Esophagus squamous epithelium (tissue), 5 donors: Measurements from ENCODE around the gene TMEM119. TPM values are rescaled to one million over a fixed set of nuclear protein-coding genes. Genes with fewer than 3 reads are reported as not detected.

Experiments used
- DNase-seq: peaks from one replicate; lab custom pipeline; 2025; lab: John Stamatoyannopoulos, UW
- H3K27ac ChIP-seq, 4 donors: fragments of 200-600 bp; sonication (generic); one replicate each; pipeline ENCODE4 v1.5.1; 2016 to 2019; ENCODE audit warnings: mild to moderate bottlenecking in 1 of 4
- H3K27me3 ChIP-seq, 4 donors: fragments of 200-600 bp; sonication (generic); 1 replicate in 3 of 4; 2 replicates in 1 of 4; pipeline versions ENCODE4 v1.5.1 to v1.6.0; 2017 to 2021; ENCODE audit warnings: antibody characterized with exemption in 1 of 4
- H3K36me3 ChIP-seq, 3 donors: fragments of 200-600 bp; sonication (generic); one replicate each; pipeline ENCODE4 v1.5.1; 2016 to 2019
- H3K4me1 ChIP-seq, 3 donors: fragments of 200-600 bp; sonication (generic); one replicate each; pipeline ENCODE4 v1.5.1; 2017 to 2019
- H3K4me3 ChIP-seq, 4 donors: fragments of 200-600 bp; sonication (generic); 1 replicate in 3 of 4; 2 replicates in 1 of 4; pipeline ENCODE4 v1.5.1; 2016 to 2019; ENCODE audit warnings: mild to moderate bottlenecking in 2 of 4, moderate library complexity in 1 of 4
- H3K9me3 ChIP-seq, 3 donors: fragments of 200-600 bp; sonication (generic); one replicate each; pipeline ENCODE4 v1.5.1; 2016 to 2019
- CTCF ChIP-seq, 6 experiments: fragments of 450-650 bp in 4 of 6; fragments of 200-600 bp in 2 of 6; sonication (generic) in 2 of 6; IDR thresholded peaks; one replicate each; pipeline ENCODE4 v1.5.1; 2016 to 2019; ENCODE audit warnings: antibody characterized with exemption in 6 of 6, mild to moderate bottlenecking in 4 of 6, moderate library complexity in 4 of 6
- POLR2A ChIP-seq, 4 donors: fragments of 450-650 bp; IDR thresholded peaks; one replicate each; pipeline ENCODE4 v1.6.1; 2017; ENCODE audit warnings: antibody characterized with exemption in 4 of 4, mild to moderate bottlenecking in 4 of 4, moderate library complexity in 3 of 4
- WGBS, 2 donors: methylation state at CpG; one replicate each; pipeline ENCODE4 v1.1.5; 2018; 5-methylcytosine and 5-hydroxymethylcytosine counted together
- intact Hi-C: fragments of 100-400 bp; cut with DNase I; formaldehyde crosslinking; loops from one replicate; pipeline ENCODE4 v1.15.0; 2022
- total RNA-seq, 4 donors: library from RNA; depleted of rRNA; stranded (reverse); fragments of >200 nt; gene quantifications; one replicate each; pipeline ENCODE4 v1.1.0, GENCODE V29; 2016
- donor health status: DM: yes; HTN: yes; CAD: no.

TMEM119 gene
- total RNA-seq, 4 donors from 2014 or later, result 0.08 to 4.8 (median 2.0) TPM

- Histone ChIP-seq H3K4me1 (peaks cover 1 to 21% (median 2%) of the 10 kb centered on the region in 3 donors), H3K27me3 (no peaks in the 10 kb centered on the region), H3K36me3 (peaks cover 0 to 44% (median 21%) of the 10 kb centered on the region in 3 donors), H3K9me3 (no peaks in the 10 kb centered on the region), H3K4me3 (no peak overlapping the region), H3K27ac (no peak overlapping the region)
- DNase-seq, result no peak
- WGBS, 2 donors, result 45 to 67% methylated on average over 1 to 3 of the region's 3 CpGs
- intact Hi-C loops, result loop anchor here (10.0 kb wide), 1 partner anchor 294 kb away; no protein-coding TSS in a partner anchor
- TF ChIP-seq CTCF (IDR thresholded peaks at IDR 0.05) (no peak), POLR2A (IDR thresholded peaks at IDR 0.05) (no peak)
Measured at GRCh38 chr12:108570743-108571608, 26.9 kb downstream of the TMEM119 start.

DNA sequence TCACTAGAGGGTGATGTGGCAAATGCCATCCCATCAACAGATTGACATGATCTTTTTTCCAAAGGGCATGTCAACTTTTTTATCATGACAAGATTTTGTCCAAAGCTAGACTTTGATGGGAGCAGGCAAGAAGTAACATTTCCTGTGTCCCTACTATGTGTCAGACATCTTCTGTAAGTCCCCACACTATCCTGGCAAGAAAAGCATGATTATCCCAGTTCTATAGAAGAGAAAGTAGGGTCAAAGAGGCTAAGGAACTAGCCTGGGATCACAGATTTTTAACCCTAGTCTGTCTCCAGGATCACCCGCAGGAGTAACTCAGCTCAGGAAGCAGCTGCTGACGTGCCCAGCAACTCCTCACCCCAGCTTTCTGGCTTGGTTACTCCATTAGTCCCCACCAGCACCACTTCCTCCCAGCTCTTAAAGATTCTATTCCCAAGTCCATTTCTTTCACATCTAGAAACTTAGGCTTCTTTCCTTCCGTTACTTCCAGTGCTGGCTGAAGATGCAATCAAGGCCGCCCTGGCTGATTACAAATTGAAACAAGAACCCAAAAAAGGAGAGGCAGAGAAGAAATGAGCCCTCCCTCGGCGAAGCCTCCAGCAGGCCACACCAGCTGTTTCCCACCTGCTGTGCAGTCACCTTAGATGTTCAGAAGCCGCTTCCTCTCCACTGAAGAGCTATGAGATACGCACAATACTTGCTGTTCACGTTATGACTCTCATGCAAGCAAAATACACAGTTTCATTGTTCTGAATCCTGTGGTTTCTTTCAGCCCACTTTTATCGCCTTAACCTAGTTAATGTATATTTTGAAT lies 29.3 kb downstream of the TMEM119 start:
- no peaks in the 10 kb centered on the region for H3K9me3 ChIP-seq
- TF ChIP-seq POLR2A (IDR thresholded peaks at IDR 0.05) (no peak), CTCF (IDR thresholded peaks at IDR 0.05) (no peak)
- WGBS, 2 donors, result 76 to 85% methylated on average over 7 to 10 of the region's 10 CpGs
- no peak overlapping the region for H3K4me3 ChIP-seq
- intact Hi-C loops, result loop anchor here (10.0 kb wide), 2 partner anchors 236 to 526 kb away; partner anchors contain the start of genes ALKBH2 and UNG
- peak overlapping the region in 3 of 4 donors; percentile 4 to 53 (median 18) for H3K27ac ChIP-seq
- peaks cover 0 to 66% (median 25%) of the 10 kb centered on the region in 3 donors for H3K36me3 ChIP-seq
- peaks cover 4 to 44% (median 12%) of the 10 kb centered on the region in 3 donors for H3K4me1 ChIP-seq
- no peak for DNase-seq
- no peaks in the 10 kb centered on the region for H3K27me3 ChIP-seq

GRCh38 chr12:108567406-108568337 lies 30.2 kb downstream of the TMEM119 start:
- Histone ChIP-seq H3K27me3 (no peaks in the 10 kb centered on the region), H3K27ac (peak overlapping the region in 3 of 4 donors; percentile 4 to 56 (median 18)), H3K4me3 (no peak overlapping the region), H3K4me1 (peaks cover 4 to 51% (median 15%) of the 10 kb centered on the region in 3 donors), H3K36me3 (peaks cover 0 to 66% (median 25%) of the 10 kb centered on the region in 3 donors), H3K9me3 (no peaks in the 10 kb centered on the region)
- TF ChIP-seq POLR2A (IDR thresholded peaks at IDR 0.05), result no peak
- no peak for DNase-seq
- intact Hi-C loops, result loop anchor here (10.0 kb wide), 2 partner anchors 237 to 527 kb away; partner anchors contain the start of genes ALKBH2 and UNG
- WGBS, 2 donors, result 69 to 74% methylated on average over 7 of the region's 7 CpGs

- H3K27me3 ChIP-seq, result no peaks in the 10 kb centered on the region
- H3K36me3 ChIP-seq, result peaks cover 0 to 66% (median 25%) of the 10 kb centered on the region in 3 donors
- TF ChIP-seq CTCF (IDR thresholded peaks at IDR 0.05) (no peak), POLR2A (IDR thresholded peaks at IDR 0.05) (no peak)
- no peak for DNase-seq
- WGBS, 2 donors, result 94% methylated on average over 2 of the region's 4 CpGs; no CpG with 5 or more reads in 1 of the 2 donors
- peak overlapping the region in 3 of 4 donors; percentile 4 to 56 (median 41) for H3K27ac ChIP-seq
- intact Hi-C loops, result loop anchor here (10.0 kb wide), 2 partner anchors 238 to 528 kb away; partner anchors contain the start of genes ALKBH2 and UNG
- H3K9me3 ChIP-seq, result no peaks in the 10 kb centered on the region
- peaks cover 4 to 56% (median 15%) of the 10 kb centered on the region in 3 donors for H3K4me1 ChIP-seq
- H3K4me3 ChIP-seq, result no peak overlapping the region
Measured at GRCh38 chr12:108566452-108566851, 31.4 kb downstream of the TMEM119 start.
